Panc1 (cell line): Measurements from ENCODE around the gene PARD6B. TPM values are rescaled to one million over a fixed set of nuclear protein-coding genes. Genes with fewer than 3 reads are reported as not detected.
"Not testable (repeated sequence)": the region's sequence is repeated elsewhere in the genome, so short reads cannot be mapped to it uniquely, and the experiment has no call there.

Experiments
- ATAC-seq: fragments of 200-7000 bp; cut with Tn5 transposase; 2 replicates; pipeline ENCODE4 v1.9.1; 2020; ENCODE audit warnings: mild to moderate bottlenecking, moderate library complexity
- BruUV-seq: library from RNA; stranded (reverse); fragments of 400-500 nt; replicated peaks from 2 replicates; lab custom pipeline; 2021; lab: Mats Ljungman, UMichigan
- CTCF ChIA-PET: fragments of 300-600 bp; sonication (Branson Sonifier 250); formaldehyde crosslinking; loops from one replicate; lab custom pipeline; 2022; ENCODE audit warnings: antibody characterized with exemption; lab: Charles Lee
- POLR2A ChIA-PET: fragments of 300-600 bp; sonication (Branson Sonifier 250); formaldehyde crosslinking; loops from one replicate; lab custom pipeline; 2022; ENCODE audit warnings: antibody characterized with exemption; lab: Charles Lee
- DNase-seq: peaks from one replicate; pipeline ENCODE4 v3.0.0-alpha.2; 2010; ENCODE audit warnings: low read depth, low spot score
- H3K27ac ChIP-seq: 2 replicates; pipeline ENCODE4 v1.5.1; 2011; ENCODE audit warnings: mild to moderate bottlenecking, low read length, inconsistent platforms
- H3K27me3 ChIP-seq: fragments of 200-500 bp; sonication (Bioruptor generic); 2 replicates; pipeline ENCODE4 v1.6.0; 2014; ENCODE audit warnings: low read length, inconsistent platforms; ENCODE audit not compliant: control insufficient read depth, insufficient read depth
- H3K36me3 ChIP-seq: fragments of 200-500 bp; sonication (Bioruptor generic); 2 replicates; pipeline ENCODE4 v1.5.1; 2014; ENCODE audit warnings: inconsistent platforms, mild to moderate bottlenecking, low read length, moderate library complexity; ENCODE audit not compliant: control insufficient read depth, insufficient read depth
- H3K4me1 ChIP-seq: 2 replicates; pipeline ENCODE4 v1.5.1; 2011; ENCODE audit warnings: inconsistent platforms, mild to moderate bottlenecking, low read length, moderate library complexity; ENCODE audit not compliant: control insufficient read depth, insufficient read depth
- H3K4me3 ChIP-seq, 2 experiments: 2 replicates each; pipeline ENCODE4 v1.5.1; 2011 to 2012; ENCODE audit warnings: low read depth in 2 of 2, low read length in 2 of 2, mild to moderate bottlenecking in 2 of 2, inconsistent platforms in 1 of 2, moderate library complexity in 1 of 2
- H3K9me3 ChIP-seq: fragments of 200-500 bp; sonication (Bioruptor generic); 2 replicates; pipeline ENCODE4 v1.5.1; 2014; ENCODE audit warnings: low read depth, mild to moderate bottlenecking, inconsistent platforms, low read length, moderate library complexity; ENCODE audit not compliant: control insufficient read depth, insufficient read depth
- POLR2AphosphoS5 ChIP-seq: IDR thresholded peaks from 2 replicates; pipeline ENCODE4 v1.6.1; 2012; ENCODE audit warnings: mild to moderate bottlenecking, low read depth, low read length, moderate library complexity
- SIN3A ChIP-seq: IDR thresholded peaks from 2 replicates; pipeline ENCODE4 v1.6.1; 2012; ENCODE audit warnings: low read depth, mild to moderate bottlenecking, low read length, moderate library complexity, borderline replicate concordance; ENCODE audit not compliant: insufficient read depth
- TCF7L2 ChIP-seq: IDR thresholded peaks from 2 replicates; pipeline ENCODE4 v1.6.1; 2011; ENCODE audit warnings: mild to moderate bottlenecking, low read depth, low read length, inconsistent platforms
- in situ Hi-C: cut with HindIII; loops from 2 replicates; pipeline ENCODE4 v1.10.0; 2016; ENCODE audit warnings: low sequenced_read_pairs, low pct_unique_long_range_greater_than_20kb
- intact Hi-C: fragments of 100-400 bp; cut with micrococcal nuclease; formaldehyde crosslinking; loops from one replicate; pipeline ENCODE4 v1.10.0; 2022; ENCODE audit not compliant: unreplicated experiment
- total RNA-seq: library from RNA; stranded (reverse); gene quantifications from one replicate; pipeline ENCODE4 v1.2.1, GENCODE V29; 2021; ENCODE audit not compliant: unreplicated experiment
- TF ChIP-seq, protein P1 (sequence below), 2 experiments: IDR thresholded peaks; 2 replicates each; pipeline ENCODE4 v1.6.1; 2011 to 2012; ENCODE audit warnings: low read depth in 2 of 2, control low read depth in 1 of 2, low read length in 1 of 2, mild to moderate bottlenecking in 1 of 2, moderate library complexity in 1 of 2; ENCODE audit not compliant: insufficient read depth in 1 of 2
- TF ChIP-seq, protein P2 (sequence below): fragments of 450-650 bp; IDR thresholded peaks from 2 replicates; pipeline ENCODE4 v1.5.1; 2017; ENCODE audit warnings: mild to moderate bottlenecking

Gene PARD6B
- total RNA-seq, 1 experiment from 2014 or later: 132 TPM

- Histone ChIP-seq H3K4me3 (no peak overlapping the region), H3K27ac (peak overlapping the region; percentile 88), H3K9me3 (no peaks in the 10 kb centered on the region), H3K36me3 (no peaks in the 10 kb centered on the region), H3K4me1 (peaks cover 44% of the 10 kb centered on the region), H3K27me3 (no peaks in the 10 kb centered on the region)
- ChIA-PET POLR2A (no interaction called here), CTCF (interaction anchor here (0.6 to 0.7 kb wide), 2 partner anchors 22 to 31 kb away, joined by 3 read pairs; partner anchors contain the start of gene RIPOR3)
- no TSS peak for BruUV-seq
- intact Hi-C loops: no loop called here
- TF ChIP-seq, protein P1, sequence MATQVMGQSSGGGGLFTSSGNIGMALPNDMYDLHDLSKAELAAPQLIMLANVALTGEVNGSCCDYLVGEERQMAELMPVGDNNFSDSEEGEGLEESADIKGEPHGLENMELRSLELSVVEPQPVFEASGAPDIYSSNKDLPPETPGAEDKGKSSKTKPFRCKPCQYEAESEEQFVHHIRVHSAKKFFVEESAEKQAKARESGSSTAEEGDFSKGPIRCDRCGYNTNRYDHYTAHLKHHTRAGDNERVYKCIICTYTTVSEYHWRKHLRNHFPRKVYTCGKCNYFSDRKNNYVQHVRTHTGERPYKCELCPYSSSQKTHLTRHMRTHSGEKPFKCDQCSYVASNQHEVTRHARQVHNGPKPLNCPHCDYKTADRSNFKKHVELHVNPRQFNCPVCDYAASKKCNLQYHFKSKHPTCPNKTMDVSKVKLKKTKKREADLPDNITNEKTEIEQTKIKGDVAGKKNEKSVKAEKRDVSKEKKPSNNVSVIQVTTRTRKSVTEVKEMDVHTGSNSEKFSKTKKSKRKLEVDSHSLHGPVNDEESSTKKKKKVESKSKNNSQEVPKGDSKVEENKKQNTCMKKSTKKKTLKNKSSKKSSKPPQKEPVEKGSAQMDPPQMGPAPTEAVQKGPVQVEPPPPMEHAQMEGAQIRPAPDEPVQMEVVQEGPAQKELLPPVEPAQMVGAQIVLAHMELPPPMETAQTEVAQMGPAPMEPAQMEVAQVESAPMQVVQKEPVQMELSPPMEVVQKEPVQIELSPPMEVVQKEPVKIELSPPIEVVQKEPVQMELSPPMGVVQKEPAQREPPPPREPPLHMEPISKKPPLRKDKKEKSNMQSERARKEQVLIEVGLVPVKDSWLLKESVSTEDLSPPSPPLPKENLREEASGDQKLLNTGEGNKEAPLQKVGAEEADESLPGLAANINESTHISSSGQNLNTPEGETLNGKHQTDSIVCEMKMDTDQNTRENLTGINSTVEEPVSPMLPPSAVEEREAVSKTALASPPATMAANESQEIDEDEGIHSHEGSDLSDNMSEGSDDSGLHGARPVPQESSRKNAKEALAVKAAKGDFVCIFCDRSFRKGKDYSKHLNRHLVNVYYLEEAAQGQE (IDR thresholded peaks at IDR 0.05; ENCODE audit: insufficient read depth in 1 of 2, low read depth in 2 of 2, low read length in 1 of 2): no peak
- TF ChIP-seq, protein P2, sequence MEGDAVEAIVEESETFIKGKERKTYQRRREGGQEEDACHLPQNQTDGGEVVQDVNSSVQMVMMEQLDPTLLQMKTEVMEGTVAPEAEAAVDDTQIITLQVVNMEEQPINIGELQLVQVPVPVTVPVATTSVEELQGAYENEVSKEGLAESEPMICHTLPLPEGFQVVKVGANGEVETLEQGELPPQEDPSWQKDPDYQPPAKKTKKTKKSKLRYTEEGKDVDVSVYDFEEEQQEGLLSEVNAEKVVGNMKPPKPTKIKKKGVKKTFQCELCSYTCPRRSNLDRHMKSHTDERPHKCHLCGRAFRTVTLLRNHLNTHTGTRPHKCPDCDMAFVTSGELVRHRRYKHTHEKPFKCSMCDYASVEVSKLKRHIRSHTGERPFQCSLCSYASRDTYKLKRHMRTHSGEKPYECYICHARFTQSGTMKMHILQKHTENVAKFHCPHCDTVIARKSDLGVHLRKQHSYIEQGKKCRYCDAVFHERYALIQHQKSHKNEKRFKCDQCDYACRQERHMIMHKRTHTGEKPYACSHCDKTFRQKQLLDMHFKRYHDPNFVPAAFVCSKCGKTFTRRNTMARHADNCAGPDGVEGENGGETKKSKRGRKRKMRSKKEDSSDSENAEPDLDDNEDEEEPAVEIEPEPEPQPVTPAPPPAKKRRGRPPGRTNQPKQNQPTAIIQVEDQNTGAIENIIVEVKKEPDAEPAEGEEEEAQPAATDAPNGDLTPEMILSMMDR: peak; percentile 38
- in situ Hi-C loops: no loop called here
- ATAC-seq: peak; percentile 64
- DNase-seq: no peak
Observed at GRCh38 chr20:50713657-50714101, 17.7 kb upstream of the PARD6B start.

- ATAC-seq, in situ Hi-C loops: not testable (repeated sequence)
- CTCF ChIA-PET: interaction anchor here (0.7 kb wide), 1 partner anchor 13 kb away, joined by 3 read pairs; no protein-coding TSS in a partner anchor
Observed at GRCh38 chr20:50714426-50714825, 17.0 kb upstream of the PARD6B start.

DNA sequence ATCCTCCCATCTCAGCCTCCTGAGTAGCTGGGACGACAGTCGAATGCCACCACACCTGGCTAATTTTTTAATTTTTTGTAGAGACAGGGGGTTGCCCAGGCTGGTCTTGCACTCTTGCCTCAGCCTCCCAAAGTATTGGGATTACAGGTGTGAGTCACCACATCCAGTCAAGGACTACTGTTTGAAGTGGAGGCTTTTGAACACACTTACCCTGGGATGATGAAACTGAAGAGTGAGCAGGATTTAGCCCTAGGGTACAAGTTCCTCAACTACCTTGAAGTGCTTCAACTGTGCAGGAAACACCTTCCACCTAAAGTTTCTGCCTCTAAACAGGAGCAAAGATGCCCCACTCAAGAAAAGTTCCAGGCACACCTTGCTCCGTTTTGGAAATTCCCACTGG is 15.7 kb upstream of the PARD6B start:
- Histone ChIP-seq H3K27ac (peak overlapping the region; percentile 88), H3K27me3 (no peaks in the 10 kb centered on the region), H3K9me3 (no peaks in the 10 kb centered on the region), H3K4me3 (no peak overlapping the region), H3K36me3 (no peaks in the 10 kb centered on the region), H3K4me1 (peaks cover 31% of the 10 kb centered on the region)
- no TSS peak for BruUV-seq
- in situ Hi-C loops: no loop called here
- ATAC-seq: no peak
- intact Hi-C loops: no loop called here
- ChIA-PET CTCF (no interaction called here), POLR2A (no interaction called here)
- no peak for DNase-seq
- TF ChIP-seq TCF7L2: no peak
- TF ChIP-seq, protein P1 (IDR thresholded peaks at IDR 0.05; ENCODE audit: insufficient read depth in 1 of 2, low read depth in 2 of 2, low read length in 1 of 2): no peak
- TF ChIP-seq, protein P2: no peak
- no peak for TF ChIP-seq SIN3A
- TF ChIP-seq POLR2AphosphoS5: no peak

More at GRCh38 chr20:50714426-50714825, 17.0 kb upstream of the PARD6B start:
- peaks cover 39% of the 10 kb centered on the region for H3K4me1 ChIP-seq
- POLR2A ChIA-PET: interaction anchor here (0.6 kb wide), 1 partner anchor 57 kb away, joined by 3 read pairs; no protein-coding TSS in a partner anchor
- intact Hi-C loops, H3K4me3 ChIP-seq, DNase-seq, H3K36me3 ChIP-seq, H3K9me3 ChIP-seq, BruUV-seq, H3K27me3 ChIP-seq: not testable (repeated sequence)
- H3K27ac ChIP-seq: peak overlapping the region; percentile 88; the same call in 1 of the 2 replicates
